Measurements from ENCODE around the gene KLK14. TPM values are rescaled to one million over a fixed set of nuclear protein-coding genes. Genes with fewer than 3 reads are reported as not detected.

KLK14 gene
- total and polyA plus RNA-seq, 10 of the 15 experiments (the other 5 are each of a cell fraction or from before 2014, with no cell fraction given): not detected

DNA sequence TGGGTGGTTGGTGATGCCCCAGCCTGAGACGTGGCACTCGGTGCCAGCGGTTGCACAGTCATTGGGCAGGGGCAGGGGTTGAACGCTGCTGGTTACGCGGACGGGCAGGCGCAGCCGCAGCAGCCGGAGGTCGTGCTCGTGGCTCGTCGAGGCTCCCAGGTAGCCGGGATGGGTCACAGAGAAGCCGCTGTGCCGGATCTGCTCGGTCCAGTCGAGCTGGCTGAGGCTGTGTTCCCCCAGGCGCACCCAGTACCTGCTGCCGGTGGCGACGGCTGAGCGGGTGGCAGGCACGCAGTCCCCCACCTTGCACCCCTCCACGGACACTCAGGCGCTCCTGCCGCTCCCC, 50.8 kb downstream of the KLK14 start:
- FAIRE-seq (no peak), DNase-seq (ENCODE audit: low read depth, low spot score) (no peak), ATAC-seq (no peak)
- in situ Hi-C loops (cut with MboI): no loop called here
- no peaks in the 10 kb centered on the region for H3K4me1 ChIP-seq (ENCODE audit: control insufficient read depth, insufficient read depth, low read length)
- ChIA-PET RAD21 (ENCODE audit: unreplicated experiment) (no interaction called here), CTCF (no interaction called here), SMC1A (ENCODE audit: uncharacterized antibody, unreplicated experiment) (no interaction called here), POLR2A (no interaction called here)
- H3K27ac ChIP-seq (ENCODE audit: control insufficient read depth, insufficient read depth): no peak overlapping the region
- no peak overlapping the region for H3K4me2 ChIP-seq (ENCODE audit: control insufficient read depth, insufficient read depth)
- no peak overlapping the region for H3K4me3 ChIP-seq
- H3K9ac ChIP-seq (ENCODE audit: control insufficient read depth, insufficient read depth, low read length): no peak overlapping the region
- no peaks in the 10 kb centered on the region for H3K36me3 ChIP-seq (ENCODE audit: control insufficient read depth in 2 of 2, insufficient read depth in 2 of 2, low read length in 1 of 2)
- intact Hi-C loops (cut with micrococcal nuclease; ENCODE audit: unreplicated experiment): no loop called here
- no peaks in the 10 kb centered on the region for H3K9me3 ChIP-seq (replicated peaks; ENCODE audit: control insufficient read depth, insufficient read depth, low read length)
- BruUV-seq (replicated peaks): no TSS peak
- H3K27me3 ChIP-seq (replicated peaks in 1 of 2; ENCODE audit: control insufficient read depth in 2 of 2, insufficient read depth in 2 of 2, low read length in 1 of 2): no peaks in the 10 kb centered on the region; a peak in 1 of 4 replicates
- 60% methylated on average over 28 of the region's 28 CpGs for WGBS (ENCODE audit: insufficient coverage, insufficient replicate concordance, low lambda C conversion rate, missing lambda C conversion rate)
- no peak overlapping the region for H2AFZ ChIP-seq (ENCODE audit: control insufficient read depth, low read depth, low read length)
- no peaks in the 10 kb centered on the region for H4K20me1 ChIP-seq (ENCODE audit: control insufficient read depth, insufficient read depth)
- H3K79me2 ChIP-seq (ENCODE audit: control insufficient read depth, insufficient read depth, low read length): no peaks in the 10 kb centered on the region
- TF ChIP-seq, protein P1, sequence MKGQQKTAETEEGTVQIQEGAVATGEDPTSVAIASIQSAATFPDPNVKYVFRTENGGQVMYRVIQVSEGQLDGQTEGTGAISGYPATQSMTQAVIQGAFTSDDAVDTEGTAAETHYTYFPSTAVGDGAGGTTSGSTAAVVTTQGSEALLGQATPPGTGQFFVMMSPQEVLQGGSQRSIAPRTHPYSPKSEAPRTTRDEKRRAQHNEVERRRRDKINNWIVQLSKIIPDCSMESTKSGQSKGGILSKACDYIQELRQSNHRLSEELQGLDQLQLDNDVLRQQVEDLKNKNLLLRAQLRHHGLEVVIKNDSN (IDR thresholded peaks at IDR 0.05; ENCODE audit: borderline replicate concordance, extremely low read length, insufficient read depth, low read depth, low read length): no peak
- TF ChIP-seq ZBED1 (IDR thresholded peaks at IDR 0.05; ENCODE audit: borderline replicate concordance): no peak
- no peak for TF ChIP-seq IKZF2 (IDR thresholded peaks at IDR 0.05)
- TF ChIP-seq CBX5 (IDR thresholded peaks at IDR 0.05; ENCODE audit: low read depth): no peak
- TF ChIP-seq, protein P2, sequence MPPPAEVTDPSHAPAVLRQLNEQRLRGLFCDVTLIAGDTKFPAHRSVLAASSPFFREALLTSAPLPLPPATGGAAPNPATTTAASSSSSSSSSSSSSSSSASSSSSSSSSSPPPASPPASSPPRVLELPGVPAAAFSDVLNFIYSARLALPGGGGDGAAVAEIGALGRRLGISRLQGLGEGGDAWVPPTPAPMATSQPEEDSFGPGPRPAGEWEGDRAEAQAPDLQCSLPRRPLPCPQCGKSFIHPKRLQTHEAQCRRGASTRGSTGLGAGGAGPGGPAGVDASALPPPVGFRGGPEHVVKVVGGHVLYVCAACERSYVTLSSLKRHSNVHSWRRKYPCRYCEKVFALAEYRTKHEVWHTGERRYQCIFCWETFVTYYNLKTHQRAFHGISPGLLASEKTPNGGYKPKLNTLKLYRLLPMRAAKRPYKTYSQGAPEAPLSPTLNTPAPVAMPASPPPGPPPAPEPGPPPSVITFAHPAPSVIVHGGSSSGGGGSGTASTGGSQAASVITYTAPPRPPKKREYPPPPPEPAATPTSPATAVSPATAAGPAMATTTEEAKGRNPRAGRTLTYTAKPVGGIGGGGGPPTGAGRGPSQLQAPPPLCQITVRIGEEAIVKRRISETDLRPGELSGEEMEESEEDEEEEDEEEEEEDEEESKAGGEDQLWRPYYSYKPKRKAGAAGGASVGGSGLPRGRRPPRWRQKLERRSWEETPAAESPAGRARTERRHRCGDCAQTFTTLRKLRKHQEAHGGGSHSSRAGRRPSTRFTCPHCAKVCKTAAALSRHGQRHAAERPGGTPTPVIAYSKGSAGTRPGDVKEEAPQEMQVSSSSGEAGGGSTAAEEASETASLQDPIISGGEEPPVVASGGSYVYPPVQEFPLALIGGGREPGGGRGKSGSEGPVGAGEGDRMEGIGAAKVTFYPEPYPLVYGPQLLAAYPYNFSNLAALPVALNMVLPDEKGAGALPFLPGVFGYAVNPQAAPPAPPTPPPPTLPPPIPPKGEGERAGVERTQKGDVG (CRISPR knock-in tag; IDR thresholded peaks at IDR 0.05): no peak
- TF ChIP-seq NRF1 (conservative IDR thresholded peaks at IDR 0.05; ENCODE audit: low read depth, low read length): no peak
- TF ChIP-seq LARP7 (IDR thresholded peaks at IDR 0.05): no peak
- TF ChIP-seq, protein P3, sequence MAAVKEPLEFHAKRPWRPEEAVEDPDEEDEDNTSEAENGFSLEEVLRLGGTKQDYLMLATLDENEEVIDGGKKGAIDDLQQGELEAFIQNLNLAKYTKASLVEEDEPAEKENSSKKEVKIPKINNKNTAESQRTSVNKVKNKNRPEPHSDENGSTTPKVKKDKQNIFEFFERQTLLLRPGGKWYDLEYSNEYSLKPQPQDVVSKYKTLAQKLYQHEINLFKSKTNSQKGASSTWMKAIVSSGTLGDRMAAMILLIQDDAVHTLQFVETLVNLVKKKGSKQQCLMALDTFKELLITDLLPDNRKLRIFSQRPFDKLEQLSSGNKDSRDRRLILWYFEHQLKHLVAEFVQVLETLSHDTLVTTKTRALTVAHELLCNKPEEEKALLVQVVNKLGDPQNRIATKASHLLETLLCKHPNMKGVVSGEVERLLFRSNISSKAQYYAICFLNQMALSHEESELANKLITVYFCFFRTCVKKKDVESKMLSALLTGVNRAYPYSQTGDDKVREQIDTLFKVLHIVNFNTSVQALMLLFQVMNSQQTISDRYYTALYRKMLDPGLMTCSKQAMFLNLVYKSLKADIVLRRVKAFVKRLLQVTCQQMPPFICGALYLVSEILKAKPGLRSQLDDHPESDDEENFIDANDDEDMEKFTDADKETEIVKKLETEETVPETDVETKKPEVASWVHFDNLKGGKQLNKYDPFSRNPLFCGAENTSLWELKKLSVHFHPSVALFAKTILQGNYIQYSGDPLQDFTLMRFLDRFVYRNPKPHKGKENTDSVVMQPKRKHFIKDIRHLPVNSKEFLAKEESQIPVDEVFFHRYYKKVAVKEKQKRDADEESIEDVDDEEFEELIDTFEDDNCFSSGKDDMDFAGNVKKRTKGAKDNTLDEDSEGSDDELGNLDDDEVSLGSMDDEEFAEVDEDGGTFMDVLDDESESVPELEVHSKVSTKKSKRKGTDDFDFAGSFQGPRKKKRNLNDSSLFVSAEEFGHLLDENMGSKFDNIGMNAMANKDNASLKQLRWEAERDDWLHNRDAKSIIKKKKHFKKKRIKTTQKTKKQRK (IDR thresholded peaks at IDR 0.05; ENCODE audit: low read depth, low read length): no peak
- TF ChIP-seq MEF2B (IDR thresholded peaks at IDR 0.05; ENCODE audit: partially characterized antibody, poor library complexity, severe bottlenecking): no peak
- no peak for TF ChIP-seq TARDBP (IDR thresholded peaks at IDR 0.05; ENCODE audit: borderline replicate concordance)
- no peak for TF ChIP-seq RCOR1 (conservative IDR thresholded peaks at IDR 0.05; ENCODE audit: low read depth, low read length)
- TF ChIP-seq BACH1 (IDR thresholded peaks at IDR 0.05; ENCODE audit: borderline replicate concordance): no peak
- TF ChIP-seq, protein P4, sequence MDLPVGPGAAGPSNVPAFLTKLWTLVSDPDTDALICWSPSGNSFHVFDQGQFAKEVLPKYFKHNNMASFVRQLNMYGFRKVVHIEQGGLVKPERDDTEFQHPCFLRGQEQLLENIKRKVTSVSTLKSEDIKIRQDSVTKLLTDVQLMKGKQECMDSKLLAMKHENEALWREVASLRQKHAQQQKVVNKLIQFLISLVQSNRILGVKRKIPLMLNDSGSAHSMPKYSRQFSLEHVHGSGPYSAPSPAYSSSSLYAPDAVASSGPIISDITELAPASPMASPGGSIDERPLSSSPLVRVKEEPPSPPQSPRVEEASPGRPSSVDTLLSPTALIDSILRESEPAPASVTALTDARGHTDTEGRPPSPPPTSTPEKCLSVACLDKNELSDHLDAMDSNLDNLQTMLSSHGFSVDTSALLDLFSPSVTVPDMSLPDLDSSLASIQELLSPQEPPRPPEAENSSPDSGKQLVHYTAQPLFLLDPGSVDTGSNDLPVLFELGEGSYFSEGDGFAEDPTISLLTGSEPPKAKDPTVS (IDR thresholded peaks at IDR 0.05; ENCODE audit: low read depth, low read length): no peak
- no peak for TF ChIP-seq RAD51 (IDR thresholded peaks at IDR 0.05)
- no peak for TF ChIP-seq STAT3 (IDR thresholded peaks at IDR 0.05; ENCODE audit: low read depth, low read length)
- no peak for TF ChIP-seq SPI1 (IDR thresholded peaks at IDR 0.05; ENCODE audit: borderline replicate concordance, insufficient read depth, low read depth, low read length)
